Measurements from ENCODE around the gene PRORP. TPM values are rescaled to one million over a fixed set of nuclear protein-coding genes. Genes with fewer than 3 reads are reported as not detected.

PRORP gene
- total and polyA plus RNA-seq, 2 donors (not counting 3 experiments of a cell fraction or from before 2014, with no cell fraction given) = 28.8 to 36.9 TPM

DNA sequence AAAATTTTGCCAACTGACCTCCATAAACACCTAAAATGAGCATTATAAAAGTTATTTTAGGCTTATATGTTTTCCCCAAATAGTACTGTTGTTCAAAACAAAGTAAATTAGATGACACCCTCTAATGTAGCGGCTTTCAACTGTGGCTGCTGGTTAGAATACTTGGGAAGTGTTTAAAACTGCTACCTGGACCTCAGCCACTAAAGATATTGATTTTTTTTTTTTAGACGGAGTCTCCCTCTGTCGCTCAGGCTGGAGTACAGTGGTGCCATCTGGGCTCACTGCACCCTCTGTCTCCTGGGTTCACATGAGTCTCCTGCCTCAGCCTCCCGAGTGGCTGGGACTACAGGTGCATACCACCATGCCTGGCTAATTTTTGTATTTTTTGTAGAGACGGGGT, 16.2 kb downstream of the PRORP start:
- no peak for DNase-seq (ENCODE audit: low read depth, low spot score)
- dilution Hi-C loops (cut with MboI; ENCODE audit: extremely low pct_ligation_motif_present, low sequenced_read_pairs) (no loop called here), intact Hi-C loops (cut with micrococcal nuclease) (no loop called here)
- H3K9me3 ChIP-seq (replicated peaks; ENCODE audit: control insufficient read depth, insufficient read depth, low read length) = no peaks in the 10 kb centered on the region
- H3K9ac ChIP-seq (replicated peaks; ENCODE audit: extremely low read depth, insufficient read depth, low read length) = no peak overlapping the region
- H3K4me3 ChIP-seq (replicated peaks in 1 of 3; ENCODE audit: insufficient read depth in 1 of 3, low read depth in 1 of 3, low read length in 3 of 3) = no peak overlapping the region
- no peak overlapping the region for H3K4me2 ChIP-seq (ENCODE audit: insufficient read depth, low read length)
- no peak for FAIRE-seq
- H3K36me3 ChIP-seq (ENCODE audit: control insufficient read depth in 2 of 2, extremely low read depth in 1 of 2, insufficient read depth in 2 of 2, low read length in 2 of 2) = no peaks in the 10 kb centered on the region
- H3K79me2 ChIP-seq (ENCODE audit: control insufficient read depth, insufficient read depth, low read length) = peaks cover 2% of the 10 kb centered on the region
- no peaks in the 10 kb centered on the region for H3K4me1 ChIP-seq (ENCODE audit: control insufficient read depth, extremely low read depth, insufficient read depth, low read length)
- no peaks in the 10 kb centered on the region for H3K9me1 ChIP-seq (replicated peaks; ENCODE audit: control insufficient read depth, extremely low read depth, insufficient read depth, low read length)
- TF ChIP-seq FOS (IDR thresholded peaks at IDR 0.05; ENCODE audit: borderline replicate concordance, insufficient read depth, low read length) (no peak), POLR2AphosphoS5 (IDR thresholded peaks at IDR 0.05; ENCODE audit: insufficient read depth, low read depth, low read length) (no peak), EZH2 (IDR thresholded peaks at IDR 0.05; ENCODE audit: borderline replicate concordance, low read depth, low read length, severe bottlenecking) (no peak), GATA2 (IDR thresholded peaks at IDR 0.05; ENCODE audit: insufficient read depth, insufficient read length, low read depth, low read length) (no peak), MYC (IDR thresholded peaks at IDR 0.05; ENCODE audit: low read depth, low read length) (no peak), JUN (IDR thresholded peaks at IDR 0.05; ENCODE audit: borderline replicate concordance, insufficient read depth, insufficient read length, low read depth) (no peak), POLR2A (IDR thresholded peaks at IDR 0.05; ENCODE audit: low read depth, low read length) (no peak)
- TF ChIP-seq, protein P1, sequence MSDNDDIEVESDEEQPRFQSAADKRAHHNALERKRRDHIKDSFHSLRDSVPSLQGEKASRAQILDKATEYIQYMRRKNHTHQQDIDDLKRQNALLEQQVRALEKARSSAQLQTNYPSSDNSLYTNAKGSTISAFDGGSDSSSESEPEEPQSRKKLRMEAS (IDR thresholded peaks at IDR 0.05; ENCODE audit: insufficient read depth, insufficient read length) = no peak
- TF ChIP-seq, protein P2, sequence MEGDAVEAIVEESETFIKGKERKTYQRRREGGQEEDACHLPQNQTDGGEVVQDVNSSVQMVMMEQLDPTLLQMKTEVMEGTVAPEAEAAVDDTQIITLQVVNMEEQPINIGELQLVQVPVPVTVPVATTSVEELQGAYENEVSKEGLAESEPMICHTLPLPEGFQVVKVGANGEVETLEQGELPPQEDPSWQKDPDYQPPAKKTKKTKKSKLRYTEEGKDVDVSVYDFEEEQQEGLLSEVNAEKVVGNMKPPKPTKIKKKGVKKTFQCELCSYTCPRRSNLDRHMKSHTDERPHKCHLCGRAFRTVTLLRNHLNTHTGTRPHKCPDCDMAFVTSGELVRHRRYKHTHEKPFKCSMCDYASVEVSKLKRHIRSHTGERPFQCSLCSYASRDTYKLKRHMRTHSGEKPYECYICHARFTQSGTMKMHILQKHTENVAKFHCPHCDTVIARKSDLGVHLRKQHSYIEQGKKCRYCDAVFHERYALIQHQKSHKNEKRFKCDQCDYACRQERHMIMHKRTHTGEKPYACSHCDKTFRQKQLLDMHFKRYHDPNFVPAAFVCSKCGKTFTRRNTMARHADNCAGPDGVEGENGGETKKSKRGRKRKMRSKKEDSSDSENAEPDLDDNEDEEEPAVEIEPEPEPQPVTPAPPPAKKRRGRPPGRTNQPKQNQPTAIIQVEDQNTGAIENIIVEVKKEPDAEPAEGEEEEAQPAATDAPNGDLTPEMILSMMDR (IDR thresholded peaks at IDR 0.05; ENCODE audit: extremely low read depth in 1 of 2, insufficient read depth in 1 of 2, low read depth in 1 of 2, low read length in 2 of 2) = no peak
- BruUV-seq (replicated peaks) = no TSS peak
- H3K27me3 ChIP-seq (ENCODE audit: control insufficient read depth in 2 of 2, insufficient read depth in 2 of 2, low read length in 2 of 2) = no peaks in the 10 kb centered on the region
- ChIA-PET POLR2A (interaction anchor here (0.9 kb wide), 1 partner anchor 276 kb away, joined by 3 read pairs; no protein-coding TSS in a partner anchor), CTCF (no interaction called here)
- H4K20me1 ChIP-seq (replicated peaks; ENCODE audit: control insufficient read depth, extremely low read depth, insufficient read depth, low read length) = no peaks in the 10 kb centered on the region
- no peak overlapping the region for H3K27ac ChIP-seq (ENCODE audit: insufficient read depth, low read depth, low read length)
- H2AFZ ChIP-seq (ENCODE audit: low read depth, low read length) = no peak overlapping the region
